ENCODE data around the gene PKN1. TPM values are rescaled to one million over a fixed set of nuclear protein-coding genes. Genes with fewer than 3 reads are reported as not detected.

PKN1 gene
- total and polyA plus RNA-seq, 2 of the 13 experiments (the other 11 are each of a cell fraction or from before 2014, with no cell fraction given), result 45.7 to 54.5 TPM

DNA sequence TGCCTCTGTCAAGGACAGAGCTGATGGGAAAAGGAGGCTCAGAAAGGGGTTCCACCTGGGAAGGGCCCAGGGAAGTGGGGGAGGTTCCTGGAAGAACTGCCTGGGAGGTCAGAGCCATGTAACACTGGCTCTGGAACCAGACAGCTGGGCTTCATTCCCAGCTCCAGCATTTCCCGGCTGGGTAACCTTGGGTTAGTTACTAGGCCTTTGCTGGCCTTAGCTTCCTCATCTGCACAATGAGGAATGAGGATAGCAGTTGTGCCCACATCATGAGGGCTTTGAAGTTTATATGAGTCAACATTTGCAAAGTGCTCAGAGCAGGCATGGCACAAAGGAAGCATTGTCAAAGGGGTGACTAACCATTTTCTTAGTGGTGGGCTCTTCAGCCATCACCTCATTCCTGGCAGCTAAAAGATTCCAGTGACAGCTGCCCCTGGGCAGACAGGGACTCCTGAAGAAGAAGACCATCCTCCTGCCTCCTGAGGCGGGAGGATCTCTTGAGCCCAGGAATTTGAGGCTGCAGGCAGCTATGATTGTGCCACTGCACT, 86.8 kb downstream of the PKN1 start (continued):
- TF ChIP-seq, protein P1, sequence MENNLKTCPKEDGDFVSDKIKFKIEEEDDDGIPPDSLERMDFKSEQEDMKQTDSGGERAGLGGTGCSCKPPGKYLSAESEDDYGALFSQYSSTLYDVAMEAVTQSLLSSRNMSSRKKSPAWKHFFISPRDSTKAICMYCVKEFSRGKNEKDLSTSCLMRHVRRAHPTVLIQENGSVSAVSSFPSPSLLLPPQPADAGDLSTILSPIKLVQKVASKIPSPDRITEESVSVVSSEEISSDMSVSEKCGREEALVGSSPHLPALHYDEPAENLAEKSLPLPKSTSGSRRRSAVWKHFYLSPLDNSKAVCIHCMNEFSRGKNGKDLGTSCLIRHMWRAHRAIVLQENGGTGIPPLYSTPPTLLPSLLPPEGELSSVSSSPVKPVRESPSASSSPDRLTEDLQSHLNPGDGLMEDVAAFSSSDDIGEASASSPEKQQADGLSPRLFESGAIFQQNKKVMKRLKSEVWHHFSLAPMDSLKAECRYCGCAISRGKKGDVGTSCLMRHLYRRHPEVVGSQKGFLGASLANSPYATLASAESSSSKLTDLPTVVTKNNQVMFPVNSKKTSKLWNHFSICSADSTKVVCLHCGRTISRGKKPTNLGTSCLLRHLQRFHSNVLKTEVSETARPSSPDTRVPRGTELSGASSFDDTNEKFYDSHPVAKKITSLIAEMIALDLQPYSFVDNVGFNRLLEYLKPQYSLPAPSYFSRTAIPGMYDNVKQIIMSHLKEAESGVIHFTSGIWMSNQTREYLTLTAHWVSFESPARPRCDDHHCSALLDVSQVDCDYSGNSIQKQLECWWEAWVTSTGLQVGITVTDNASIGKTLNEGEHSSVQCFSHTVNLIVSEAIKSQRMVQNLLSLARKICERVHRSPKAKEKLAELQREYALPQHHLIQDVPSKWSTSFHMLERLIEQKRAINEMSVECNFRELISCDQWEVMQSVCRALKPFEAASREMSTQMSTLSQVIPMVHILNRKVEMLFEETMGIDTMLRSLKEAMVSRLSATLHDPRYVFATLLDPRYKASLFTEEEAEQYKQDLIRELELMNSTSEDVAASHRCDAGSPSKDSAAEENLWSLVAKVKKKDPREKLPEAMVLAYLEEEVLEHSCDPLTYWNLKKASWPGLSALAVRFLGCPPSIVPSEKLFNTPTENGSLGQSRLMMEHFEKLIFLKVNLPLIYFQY (CRISPR knock-in tag; IDR thresholded peaks at IDR 0.05; ENCODE audit: borderline replicate concordance), result peak; percentile 63
- peak; percentile 100 for TF ChIP-seq ZNF792 (CRISPR knock-in tag; IDR thresholded peaks at IDR 0.05)
- 0 out of 2 replicates have a peak, but pooled peaks have one; percentile 0 for TF ChIP-seq ZBTB38 (CRISPR knock-in tag; IDR thresholded peaks at IDR 0.05)
- no peak for TF ChIP-seq SIN3A (IDR thresholded peaks at IDR 0.05; ENCODE audit: borderline replicate concordance, low read depth, low read length)
- peak; percentile 73; the same call in 1 of the 2 replicates for TF ChIP-seq MED13 (CRISPR knock-in tag; IDR thresholded peaks at IDR 0.05)
- TF ChIP-seq ZNF430 (CRISPR knock-in tag; IDR thresholded peaks at IDR 0.05), result no peak
- no peak for TF ChIP-seq ADNP (CRISPR knock-in tag; IDR thresholded peaks at IDR 0.05)
- TF ChIP-seq, protein P2, sequence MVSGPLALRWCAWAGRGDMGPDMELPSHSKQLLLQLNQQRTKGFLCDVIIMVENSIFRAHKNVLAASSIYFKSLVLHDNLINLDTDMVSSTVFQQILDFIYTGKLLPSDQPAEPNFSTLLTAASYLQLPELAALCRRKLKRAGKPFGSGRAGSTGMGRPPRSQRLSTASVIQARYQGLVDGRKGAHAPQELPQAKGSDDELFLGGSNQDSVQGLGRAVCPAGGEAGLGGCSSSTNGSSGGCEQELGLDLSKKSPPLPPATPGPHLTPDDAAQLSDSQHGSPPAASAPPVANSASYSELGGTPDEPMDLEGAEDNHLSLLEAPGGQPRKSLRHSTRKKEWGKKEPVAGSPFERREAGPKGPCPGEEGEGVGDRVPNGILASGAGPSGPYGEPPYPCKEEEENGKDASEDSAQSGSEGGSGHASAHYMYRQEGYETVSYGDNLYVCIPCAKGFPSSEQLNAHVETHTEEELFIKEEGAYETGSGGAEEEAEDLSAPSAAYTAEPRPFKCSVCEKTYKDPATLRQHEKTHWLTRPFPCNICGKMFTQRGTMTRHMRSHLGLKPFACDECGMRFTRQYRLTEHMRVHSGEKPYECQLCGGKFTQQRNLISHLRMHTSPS (CRISPR knock-in tag; IDR thresholded peaks at IDR 0.05; ENCODE audit: low read depth), result peak; percentile 96
- peak; percentile 85; the same call in 1 of the 2 replicates for TF ChIP-seq HMG20A (CRISPR knock-in tag; IDR thresholded peaks at IDR 0.05; ENCODE audit: borderline replicate concordance)
- 0 out of 2 replicates have a peak, but pooled peaks have one; percentile 50 for TF ChIP-seq JUND (CRISPR knock-in tag; IDR thresholded peaks at IDR 0.05)
- TF ChIP-seq, protein P3, sequence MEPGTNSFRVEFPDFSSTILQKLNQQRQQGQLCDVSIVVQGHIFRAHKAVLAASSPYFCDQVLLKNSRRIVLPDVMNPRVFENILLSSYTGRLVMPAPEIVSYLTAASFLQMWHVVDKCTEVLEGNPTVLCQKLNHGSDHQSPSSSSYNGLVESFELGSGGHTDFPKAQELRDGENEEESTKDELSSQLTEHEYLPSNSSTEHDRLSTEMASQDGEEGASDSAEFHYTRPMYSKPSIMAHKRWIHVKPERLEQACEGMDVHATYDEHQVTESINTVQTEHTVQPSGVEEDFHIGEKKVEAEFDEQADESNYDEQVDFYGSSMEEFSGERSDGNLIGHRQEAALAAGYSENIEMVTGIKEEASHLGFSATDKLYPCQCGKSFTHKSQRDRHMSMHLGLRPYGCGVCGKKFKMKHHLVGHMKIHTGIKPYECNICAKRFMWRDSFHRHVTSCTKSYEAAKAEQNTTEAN (CRISPR knock-in tag; conservative IDR thresholded peaks at IDR 0.05), result peak; percentile 46; the same call in 1 of the 2 replicates
- TF ChIP-seq, protein P4, sequence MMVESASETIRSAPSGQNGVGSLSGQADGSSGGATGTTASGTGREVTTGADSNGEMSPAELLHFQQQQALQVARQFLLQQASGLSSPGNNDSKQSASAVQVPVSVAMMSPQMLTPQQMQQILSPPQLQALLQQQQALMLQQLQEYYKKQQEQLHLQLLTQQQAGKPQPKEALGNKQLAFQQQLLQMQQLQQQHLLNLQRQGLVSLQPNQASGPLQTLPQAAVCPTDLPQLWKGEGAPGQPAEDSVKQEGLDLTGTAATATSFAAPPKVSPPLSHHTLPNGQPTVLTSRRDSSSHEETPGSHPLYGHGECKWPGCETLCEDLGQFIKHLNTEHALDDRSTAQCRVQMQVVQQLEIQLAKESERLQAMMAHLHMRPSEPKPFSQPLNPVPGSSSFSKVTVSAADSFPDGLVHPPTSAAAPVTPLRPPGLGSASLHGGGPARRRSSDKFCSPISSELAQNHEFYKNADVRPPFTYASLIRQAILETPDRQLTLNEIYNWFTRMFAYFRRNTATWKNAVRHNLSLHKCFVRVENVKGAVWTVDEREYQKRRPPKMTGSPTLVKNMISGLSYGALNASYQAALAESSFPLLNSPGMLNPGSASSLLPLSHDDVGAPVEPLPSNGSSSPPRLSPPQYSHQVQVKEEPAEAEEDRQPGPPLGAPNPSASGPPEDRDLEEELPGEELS (CRISPR knock-in tag; IDR thresholded peaks at IDR 0.05), result peak; percentile 21; the same call in 1 of the 2 replicates
- no peak for TF ChIP-seq ZNF121 (CRISPR knock-in tag; IDR thresholded peaks at IDR 0.05)
- TF ChIP-seq DPF2 (CRISPR knock-in tag; IDR thresholded peaks at IDR 0.05; ENCODE audit: borderline replicate concordance, low read depth), result no peak; the same call in 1 of the 2 replicates
- 0 out of 2 replicates have a peak, but pooled peaks have one; percentile 49 for TF ChIP-seq AHR (CRISPR knock-in tag; IDR thresholded peaks at IDR 0.05)
- peak; percentile 15; the same call in 1 of the 2 replicates for TF ChIP-seq ZNF264 (CRISPR knock-in tag; IDR thresholded peaks at IDR 0.05)
- TF ChIP-seq TEAD2 (CRISPR knock-in tag; IDR thresholded peaks at IDR 0.05), result no peak
- TF ChIP-seq, protein P5, sequence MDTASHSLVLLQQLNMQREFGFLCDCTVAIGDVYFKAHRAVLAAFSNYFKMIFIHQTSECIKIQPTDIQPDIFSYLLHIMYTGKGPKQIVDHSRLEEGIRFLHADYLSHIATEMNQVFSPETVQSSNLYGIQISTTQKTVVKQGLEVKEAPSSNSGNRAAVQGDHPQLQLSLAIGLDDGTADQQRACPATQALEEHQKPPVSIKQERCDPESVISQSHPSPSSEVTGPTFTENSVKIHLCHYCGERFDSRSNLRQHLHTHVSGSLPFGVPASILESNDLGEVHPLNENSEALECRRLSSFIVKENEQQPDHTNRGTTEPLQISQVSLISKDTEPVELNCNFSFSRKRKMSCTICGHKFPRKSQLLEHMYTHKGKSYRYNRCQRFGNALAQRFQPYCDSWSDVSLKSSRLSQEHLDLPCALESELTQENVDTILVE (CRISPR knock-in tag; IDR thresholded peaks at IDR 0.05), result peak; percentile 69; the same call in 1 of the 2 replicates
- no peak for TF ChIP-seq ZKSCAN5 (CRISPR knock-in tag; IDR thresholded peaks at IDR 0.05)
- TF ChIP-seq MAFF (IDR thresholded peaks at IDR 0.05; ENCODE audit: low read depth, low read length), result peak; percentile 58
- TF ChIP-seq ZNF224 (CRISPR knock-in tag; IDR thresholded peaks at IDR 0.05), result no peak

All from HepG2 (cell line).